Glutamatergic neuron (in vitro differentiated cells): ENCODE results near the gene WASF2. TPM values are rescaled to one million over a fixed set of nuclear protein-coding genes. Genes with fewer than 3 reads are reported as not detected.

ENCODE experiments used
- DNase-seq: peaks from one replicate; pipeline ENCODE4 v3.0.0; 2022
- H3K27ac Mint-ChIP-seq: one replicate; pipeline ENCODE4 v1.8.0; 2020; ENCODE audit warnings: mild to moderate bottlenecking, mixed read lengths, inconsistent platforms; ENCODE audit not compliant: unreplicated experiment
- H3K27me3 Mint-ChIP-seq: one replicate; pipeline ENCODE4 v1.8.0; 2020; ENCODE audit warnings: mild to moderate bottlenecking, moderate library complexity, mixed read lengths, inconsistent platforms; ENCODE audit not compliant: unreplicated experiment
- H3K36me3 Mint-ChIP-seq: one replicate; pipeline ENCODE4 v1.8.0; 2020; ENCODE audit warnings: mild to moderate bottlenecking, mixed read lengths, inconsistent platforms; ENCODE audit not compliant: unreplicated experiment
- H3K4me1 Mint-ChIP-seq: one replicate; pipeline ENCODE4 v1.8.0; 2020; ENCODE audit warnings: mild to moderate bottlenecking, low read depth, mixed read lengths, inconsistent platforms; ENCODE audit not compliant: unreplicated experiment
- H3K4me3 Mint-ChIP-seq: one replicate; pipeline ENCODE4 v1.8.0; 2020; ENCODE audit warnings: mild to moderate bottlenecking, mixed read lengths, inconsistent platforms; ENCODE audit not compliant: unreplicated experiment
- H3K9me3 Mint-ChIP-seq: one replicate; pipeline ENCODE4 v1.8.0; 2020; ENCODE audit warnings: mild to moderate bottlenecking, moderate library complexity, mixed read lengths, inconsistent platforms; ENCODE audit not compliant: unreplicated experiment
- CTCF ChIP-seq: fragments of 200-600 bp; sonication (generic); IDR thresholded peaks from one replicate; pipeline ENCODE4 v1.5.0; 2021; ENCODE audit not compliant: partially characterized antibody, unreplicated experiment
- total RNA-seq: library from RNA; stranded (reverse); fragmentation: NEBNext Ultra II Directional; extraction: Animal tissue kit (Norgen Biotek cat#: 25700); gene quantifications from one replicate; pipeline ENCODE4 v1.2.1, GENCODE V29; 2021; ENCODE audit not compliant: unreplicated experiment

The WASF2 gene
- total RNA-seq, 1 donor from 2014 or later: 47.0 TPM

- Mint-ChIP-seq H3K9me3 (no peaks in the 10 kb centered on the region), H3K36me3 (no peaks in the 10 kb centered on the region), H3K4me3 (no peak overlapping the region), H3K27me3 (no peaks in the 10 kb centered on the region), H3K27ac (no peak overlapping the region), H3K4me1 (peaks cover 13% of the 10 kb centered on the region)
- DNase-seq: no peak
- no peak for TF ChIP-seq CTCF
Observed at GRCh38 chr1:27448982-27449381, 41.0 kb downstream of the WASF2 start.

DNA sequence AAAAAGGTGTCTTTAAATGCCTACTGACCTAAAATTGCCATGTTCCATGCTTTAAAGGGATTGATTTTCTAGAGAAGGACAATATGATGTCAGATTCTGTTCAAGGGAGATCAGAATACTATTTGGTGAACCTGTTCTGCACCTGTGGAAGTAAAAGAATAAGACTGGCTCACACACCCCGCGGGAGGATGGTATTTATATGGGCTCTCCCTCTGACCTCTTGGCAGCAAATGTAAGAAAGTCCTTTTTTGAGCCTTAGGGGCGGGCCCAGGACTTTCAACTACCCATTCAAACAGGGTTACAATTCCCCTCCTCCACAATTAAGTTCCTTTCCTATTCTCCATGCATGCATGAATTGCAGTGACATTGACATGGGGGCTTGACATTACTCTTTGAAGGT lies 42.1 kb downstream of the WASF2 start:
- no peak for TF ChIP-seq CTCF
- no peaks in the 10 kb centered on the region for H3K36me3 Mint-ChIP-seq
- no peak overlapping the region for H3K4me3 Mint-ChIP-seq
- no peak for DNase-seq
- H3K4me1 Mint-ChIP-seq: peaks cover 13% of the 10 kb centered on the region
- H3K27ac Mint-ChIP-seq: no peak overlapping the region
- no peaks in the 10 kb centered on the region for H3K27me3 Mint-ChIP-seq
- H3K9me3 Mint-ChIP-seq: no peaks in the 10 kb centered on the region

DNA sequence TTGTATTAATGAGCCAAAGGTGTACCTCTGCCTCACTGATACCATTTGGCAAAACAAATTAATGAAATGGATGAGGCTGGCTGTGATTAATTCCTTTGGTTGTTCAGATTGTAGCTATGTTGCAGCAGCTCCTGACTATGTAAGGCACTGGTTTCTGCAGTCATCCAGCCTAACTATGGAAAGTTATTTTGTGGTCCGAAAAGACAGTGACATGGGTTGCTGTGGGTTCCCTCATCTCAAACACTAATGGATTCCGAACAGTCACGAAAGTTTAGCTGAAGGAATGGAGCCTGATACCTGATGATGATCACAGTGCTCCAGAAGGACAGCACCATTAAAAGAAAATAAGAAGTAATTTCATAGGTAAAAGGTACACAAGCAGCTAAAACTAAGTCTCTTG lies 42.6 kb downstream of the WASF2 start:
- no peaks in the 10 kb centered on the region for H3K36me3 Mint-ChIP-seq
- TF ChIP-seq CTCF: no peak
- H3K9me3 Mint-ChIP-seq: no peaks in the 10 kb centered on the region
- no peak overlapping the region for H3K4me3 Mint-ChIP-seq
- no peak overlapping the region for H3K27ac Mint-ChIP-seq
- H3K4me1 Mint-ChIP-seq: peaks cover 13% of the 10 kb centered on the region
- DNase-seq: no peak
- no peaks in the 10 kb centered on the region for H3K27me3 Mint-ChIP-seq

- Mint-ChIP-seq H3K4me1 (peaks cover 13% of the 10 kb centered on the region), H3K4me3 (no peak overlapping the region), H3K27me3 (no peaks in the 10 kb centered on the region), H3K36me3 (no peaks in the 10 kb centered on the region), H3K27ac (no peak overlapping the region), H3K9me3 (no peaks in the 10 kb centered on the region)
- DNase-seq: no peak
- no peak for TF ChIP-seq CTCF
Observed at GRCh38 chr1:27446496-27447020, 43.4 kb downstream of the WASF2 start.

DNA sequence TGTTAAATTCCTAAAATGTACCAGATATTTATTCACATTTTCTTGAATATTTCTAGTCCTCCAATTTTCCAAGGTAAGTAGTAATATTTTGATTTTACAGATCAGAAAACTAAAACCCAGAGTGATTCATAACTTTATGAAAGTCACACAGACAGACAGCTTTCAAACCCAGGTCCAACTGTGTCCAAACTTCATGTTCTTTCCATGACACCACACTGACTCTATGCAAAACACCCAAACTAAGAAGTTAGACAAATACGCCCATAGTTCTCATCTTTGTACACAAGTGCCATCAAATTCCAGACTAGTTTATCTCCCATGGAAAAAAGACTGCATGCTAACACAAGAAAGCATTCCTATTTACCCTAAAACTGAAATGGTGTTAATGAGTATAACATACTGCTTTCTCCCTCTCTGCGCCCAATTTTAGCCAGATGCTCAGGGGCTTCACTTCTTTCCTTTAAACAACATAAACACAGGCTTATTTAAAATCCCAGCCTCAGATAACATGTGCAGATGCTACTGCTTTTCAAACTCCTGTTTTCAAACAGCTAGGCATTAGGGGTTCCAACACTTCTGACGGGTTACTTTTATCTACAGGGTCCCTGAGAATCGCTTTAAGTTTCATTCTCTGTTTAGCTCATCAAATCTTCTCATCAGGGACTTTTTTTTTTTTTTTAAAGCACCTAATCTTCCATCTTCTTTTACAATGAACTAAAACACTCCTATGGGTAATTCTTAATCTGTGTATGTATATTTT lies 44.6 kb downstream of the WASF2 start:
- TF ChIP-seq CTCF: no peak
- no peak for DNase-seq
- Mint-ChIP-seq H3K27me3 (no peaks in the 10 kb centered on the region), H3K4me3 (no peak overlapping the region), H3K9me3 (no peaks in the 10 kb centered on the region), H3K36me3 (no peaks in the 10 kb centered on the region), H3K27ac (no peak overlapping the region), H3K4me1 (peaks cover 7% of the 10 kb centered on the region)
